ENCODE measurements around the gene UMPS. TPM values are rescaled to one million over a fixed set of nuclear protein-coding genes. Genes with fewer than 3 reads are reported as not detected.
A peak's percentile ranks its signal among the peaks of the same experiment; 100 is the strongest.

UMPS gene
- 55.5 and 84.5 TPM in 2 replicates for total RNA-seq (2014; rRNA removed; shearing (Covaris generic))

DNA sequence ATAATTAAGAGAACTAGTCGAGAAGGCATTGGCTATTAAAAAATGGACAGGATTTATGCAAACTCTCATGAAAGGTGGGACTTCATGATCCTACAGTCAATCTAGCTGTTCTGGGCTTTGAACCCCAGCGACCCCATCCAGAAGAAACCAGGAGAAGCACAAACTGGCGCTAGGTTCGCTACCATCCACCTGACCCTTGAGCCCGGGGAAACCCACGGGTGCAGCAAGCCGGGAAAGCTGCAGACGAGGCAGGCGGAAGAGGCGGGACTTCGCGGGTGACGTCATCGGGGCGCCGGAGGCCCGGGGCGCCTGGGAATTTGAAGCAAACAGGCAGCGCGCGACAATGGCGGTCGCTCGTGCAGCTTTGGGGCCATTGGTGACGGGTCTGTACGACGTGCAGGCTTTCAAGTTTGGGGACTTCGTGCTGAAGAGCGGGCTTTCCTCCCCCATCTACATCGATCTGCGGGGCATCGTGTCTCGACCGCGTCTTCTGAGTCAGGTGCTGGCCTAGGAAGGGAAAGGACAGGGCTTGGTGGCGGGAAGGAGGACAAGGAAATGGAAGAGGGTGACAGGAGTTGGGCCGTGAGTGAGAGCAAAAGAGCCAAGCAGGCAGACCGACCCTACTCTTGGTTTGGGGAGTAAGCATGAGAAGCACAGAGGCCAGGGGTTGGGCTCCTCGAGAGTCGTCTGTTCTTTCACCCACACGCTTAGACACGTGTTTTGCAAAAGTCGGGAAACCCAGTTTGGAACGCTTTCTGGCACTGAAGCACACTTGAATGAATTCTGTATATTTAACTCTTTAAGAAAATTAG lies at the start of gene UMPS:
UMPS (plus strand) TSS at position 324 of the 812 bp plus-strand sequence; CDS start at position 344, 20 bp downstream.
- DNase-seq (ENCODE audit: low spot score): peak; percentile 75

DNA sequence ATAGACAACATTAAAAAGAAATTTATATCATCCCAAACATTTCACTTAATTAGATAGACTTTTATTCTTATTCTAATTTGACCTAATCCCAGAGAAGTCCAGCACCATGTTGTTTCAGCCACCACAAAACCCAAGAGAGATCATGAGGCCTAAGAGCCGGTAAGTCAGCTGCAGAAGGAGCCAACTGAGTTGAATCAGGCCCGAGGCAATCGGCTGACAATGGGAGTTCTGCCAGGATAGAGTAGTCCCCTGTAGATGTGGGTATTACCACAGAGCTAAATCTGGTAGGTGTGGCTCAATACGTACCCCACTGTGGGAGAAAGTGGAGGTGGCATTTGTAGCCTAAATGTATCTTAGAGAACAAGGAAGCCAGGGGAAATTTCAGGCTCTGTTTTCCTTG lies 49.7 kb upstream of the UMPS start:
- no peak for DNase-seq (ENCODE audit: low spot score)

DNA sequence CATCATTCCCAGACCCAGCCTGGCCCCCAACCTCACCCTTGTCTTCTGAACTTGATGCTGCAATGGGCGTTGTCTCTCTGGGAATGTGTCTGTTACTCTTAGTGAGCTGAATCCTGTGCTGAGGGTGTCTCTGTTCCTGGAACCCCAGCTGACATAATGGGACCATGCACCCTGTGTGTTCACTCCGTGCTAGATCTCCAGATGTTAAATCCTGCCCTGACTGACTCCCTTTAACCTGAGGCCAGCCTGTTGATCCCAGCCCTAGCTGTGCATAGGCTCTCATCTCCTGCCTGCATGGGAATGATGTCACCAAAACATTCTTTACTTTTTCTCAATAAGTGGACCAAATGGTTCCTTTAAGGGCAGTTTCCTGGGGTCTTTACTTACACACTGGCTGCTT lies 48.0 kb upstream of the UMPS start:
- no peak for DNase-seq (ENCODE audit: low spot score)

DNA sequence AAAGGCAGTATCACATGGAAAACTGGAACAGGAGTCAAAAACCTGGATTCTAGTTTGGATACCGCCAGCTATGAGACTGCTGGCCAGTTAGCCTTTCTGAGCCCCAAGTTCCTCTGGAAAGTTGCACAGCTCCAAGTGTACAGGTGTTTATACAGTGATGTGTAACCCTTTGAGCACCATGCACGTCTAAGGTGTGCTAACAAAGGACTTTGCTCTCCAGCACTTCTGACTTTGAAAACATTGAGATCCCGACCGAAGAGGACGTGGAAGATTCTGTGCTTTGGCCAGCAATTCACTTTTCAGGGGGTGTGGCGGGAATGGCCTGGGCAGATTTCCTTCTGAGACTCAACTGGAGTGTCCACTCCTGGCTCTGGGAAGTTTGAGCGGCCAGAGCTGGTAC lies 45.8 kb upstream of the UMPS start:
- DNase-seq (ENCODE audit: low spot score): no peak

DNA sequence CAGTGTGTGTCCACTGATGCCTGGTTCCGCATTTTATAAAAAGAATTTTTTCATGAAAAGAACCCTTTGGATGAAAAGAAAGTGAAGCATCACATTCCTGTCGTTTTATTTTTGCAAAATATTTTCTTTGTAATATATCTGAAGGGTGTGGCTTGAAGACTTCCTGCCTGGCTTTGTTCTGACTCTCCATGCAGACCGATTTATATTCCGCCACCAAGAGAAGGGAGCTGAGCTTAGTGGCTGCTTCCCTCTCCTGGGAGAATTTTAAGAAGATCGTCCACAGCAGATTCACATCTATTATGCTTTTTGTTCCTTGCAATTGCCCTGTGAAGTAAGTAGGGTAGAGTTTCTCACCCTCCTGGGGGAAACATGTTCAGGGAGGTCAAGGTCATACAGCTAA lies 45.2 kb upstream of the UMPS start:
- DNase-seq (ENCODE audit: low spot score): no peak

DNA sequence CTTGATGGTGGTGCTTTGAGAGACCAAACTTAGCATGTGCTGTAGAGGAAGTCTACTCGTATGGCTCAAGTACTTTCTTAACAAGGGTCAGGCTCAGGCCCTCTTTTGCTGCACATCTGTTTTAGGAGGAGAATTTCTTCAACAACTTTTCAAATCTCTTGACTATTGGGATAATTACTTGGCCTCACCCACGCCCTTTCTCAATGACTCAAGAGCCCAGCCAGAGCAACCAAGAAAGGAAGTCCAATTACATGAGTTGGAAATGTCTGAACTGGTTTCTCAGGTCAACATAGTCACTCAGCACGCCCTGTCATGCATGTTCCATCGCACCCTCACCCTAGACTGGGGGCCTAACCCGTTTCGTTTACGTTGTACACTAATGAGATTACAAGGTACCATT lies 44.8 kb upstream of the UMPS start:
- DNase-seq (ENCODE audit: low spot score): no peak

DNA sequence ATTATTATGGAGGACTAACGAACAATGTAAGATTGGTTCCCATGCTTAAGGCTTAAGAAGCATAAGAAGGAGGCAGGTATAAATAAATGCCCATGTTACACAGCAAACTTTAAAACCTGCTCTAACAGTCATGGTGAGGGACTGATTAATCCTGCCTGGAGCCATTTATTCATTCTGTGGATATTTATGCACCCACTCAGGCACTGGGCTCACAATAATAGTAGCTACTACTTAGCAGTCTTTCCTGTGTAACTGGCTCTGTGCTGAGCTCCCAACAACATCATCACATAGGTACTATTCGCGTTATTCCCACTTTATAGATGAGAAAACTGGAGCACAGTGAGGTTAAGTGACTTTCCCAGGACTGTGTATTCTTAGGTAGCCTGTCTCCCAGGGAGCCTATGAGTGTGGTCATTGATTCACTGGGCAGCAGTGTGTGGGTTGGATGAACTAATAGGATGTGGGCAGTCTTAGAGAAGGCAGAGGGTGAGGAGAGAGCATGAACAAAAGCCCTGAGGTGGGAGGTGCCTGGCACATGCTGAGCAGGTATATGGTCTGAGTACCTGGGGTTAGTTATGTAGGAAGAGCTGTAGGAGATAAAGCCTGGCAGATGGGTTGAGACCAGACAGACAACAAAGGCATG lies 44.1 kb upstream of the UMPS start:
- no peak for DNase-seq (ENCODE audit: low spot score)

DNA sequence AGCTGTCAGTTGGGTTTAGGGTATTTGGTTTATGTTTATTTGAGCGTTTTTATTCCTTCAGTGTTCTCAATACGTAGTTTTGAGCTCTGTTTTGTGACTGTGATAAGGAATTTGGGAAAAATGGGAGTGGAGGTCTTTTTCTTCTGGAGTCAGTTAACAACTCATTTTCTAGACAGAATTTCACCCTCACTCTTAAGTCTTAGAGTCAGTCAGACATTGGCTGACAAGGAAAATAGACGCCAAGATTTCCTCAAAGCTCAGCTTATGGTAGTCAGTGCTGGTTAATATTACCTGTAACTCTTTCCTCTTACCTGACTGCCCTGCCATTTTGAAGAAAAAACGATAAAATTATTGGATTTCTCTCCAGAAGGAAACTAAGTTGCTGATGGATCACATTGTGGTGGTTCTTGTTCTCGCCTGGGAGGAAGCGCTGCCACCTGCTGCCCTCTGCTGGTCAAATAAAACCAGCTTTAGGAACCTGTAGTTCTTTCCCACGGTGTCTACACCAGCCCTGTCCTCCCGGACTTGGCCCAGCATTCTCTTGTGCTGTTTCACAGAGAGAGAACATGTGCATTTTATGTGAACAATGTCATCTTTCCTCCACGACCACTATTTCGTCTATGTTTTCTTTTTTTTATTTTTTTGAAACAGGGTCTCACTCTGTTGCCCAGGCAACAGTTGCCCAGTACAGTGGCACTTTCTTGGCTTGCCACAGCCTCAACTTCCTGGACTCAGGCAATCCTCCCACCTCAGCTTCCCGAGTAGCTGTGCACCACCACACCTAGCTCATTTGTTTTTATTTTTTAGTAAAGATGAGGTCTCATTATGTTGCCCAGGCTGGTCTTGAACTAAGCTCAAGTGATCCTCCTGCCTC lies 41.4 kb upstream of the UMPS start:
- peak; percentile 82 for DNase-seq (ENCODE audit: low spot score)

DNA sequence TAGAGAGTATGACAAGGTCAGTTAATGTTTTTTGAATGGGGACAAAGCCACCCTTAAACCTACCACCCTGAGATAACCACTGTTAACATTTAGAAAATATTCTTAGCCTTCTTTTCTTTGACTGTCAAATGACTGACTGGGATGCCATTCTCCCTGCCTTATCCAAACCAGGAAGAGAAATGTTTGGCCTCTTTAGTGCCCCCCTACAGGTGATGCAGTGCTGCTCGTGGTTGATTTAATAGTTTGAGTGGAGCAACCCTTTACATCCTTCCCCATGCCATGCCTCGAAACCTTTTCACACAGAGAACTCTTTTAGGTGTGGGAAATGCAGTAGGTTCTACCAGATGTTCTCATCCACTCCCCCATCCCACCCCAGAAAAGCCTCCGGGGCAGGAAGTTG lies 38.7 kb upstream of the UMPS start:
- no peak for DNase-seq (ENCODE audit: low spot score)

DNA sequence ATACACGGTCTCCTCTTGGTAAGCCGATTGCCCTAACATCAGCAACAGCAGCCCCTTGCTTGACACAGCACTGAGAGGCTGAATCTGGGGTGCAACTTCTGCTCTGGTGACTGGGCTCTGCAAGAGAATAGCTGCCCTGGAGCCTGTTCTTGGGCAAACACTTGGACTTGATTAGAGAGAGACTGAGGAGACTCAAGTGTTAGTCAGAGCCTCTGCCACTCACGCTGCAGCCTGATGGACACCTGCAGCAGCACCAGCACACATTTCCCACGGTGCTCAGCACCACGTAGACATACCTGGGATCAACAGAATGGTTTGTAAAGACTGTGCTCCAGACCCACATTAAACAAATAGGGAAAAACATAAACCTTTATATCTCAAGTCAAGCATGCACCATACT lies 35.8 kb upstream of the UMPS start:
- DNase-seq (ENCODE audit: low spot score): no peak

DNA sequence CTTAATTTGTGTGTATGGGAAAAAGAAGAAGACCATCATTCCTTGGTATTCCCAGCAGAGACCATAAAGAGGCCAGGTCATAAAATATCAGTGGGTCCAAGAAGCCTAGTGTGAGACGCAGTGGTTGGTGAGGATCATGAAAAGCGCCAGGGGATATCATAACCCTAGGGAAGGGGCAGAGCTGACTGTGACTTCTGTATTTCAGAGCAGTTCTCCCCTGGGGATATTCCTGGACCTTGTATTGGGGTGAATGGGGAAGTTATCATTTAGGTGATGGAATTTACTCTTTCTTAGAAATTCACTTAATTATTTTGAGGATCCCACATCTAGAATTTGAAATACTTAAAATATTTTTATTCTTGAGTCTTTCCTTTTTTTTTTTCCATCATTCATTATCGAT lies 34.9 kb upstream of the UMPS start:
- DNase-seq (ENCODE audit: low spot score): no peak

DNA sequence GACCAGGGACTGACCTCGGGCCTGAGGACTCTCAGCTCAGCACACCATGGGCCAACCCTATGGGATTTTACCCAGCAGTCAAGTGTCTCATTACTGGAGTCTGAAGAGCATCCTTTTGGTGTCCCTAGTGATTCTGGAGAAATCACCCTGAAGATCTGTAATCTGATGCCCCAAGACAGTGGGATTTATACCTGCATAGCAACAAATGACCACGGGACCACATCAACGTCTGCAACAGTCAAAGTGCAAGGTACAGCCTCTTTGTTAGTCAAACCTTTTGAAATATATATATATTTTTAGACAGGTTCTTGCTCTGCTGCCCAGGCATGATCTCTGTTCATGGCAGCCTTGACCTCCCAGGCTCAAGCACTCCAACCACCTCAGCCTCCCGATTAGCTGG lies 34.2 kb upstream of the UMPS start:
- DNase-seq (ENCODE audit: low spot score): no peak

DNA sequence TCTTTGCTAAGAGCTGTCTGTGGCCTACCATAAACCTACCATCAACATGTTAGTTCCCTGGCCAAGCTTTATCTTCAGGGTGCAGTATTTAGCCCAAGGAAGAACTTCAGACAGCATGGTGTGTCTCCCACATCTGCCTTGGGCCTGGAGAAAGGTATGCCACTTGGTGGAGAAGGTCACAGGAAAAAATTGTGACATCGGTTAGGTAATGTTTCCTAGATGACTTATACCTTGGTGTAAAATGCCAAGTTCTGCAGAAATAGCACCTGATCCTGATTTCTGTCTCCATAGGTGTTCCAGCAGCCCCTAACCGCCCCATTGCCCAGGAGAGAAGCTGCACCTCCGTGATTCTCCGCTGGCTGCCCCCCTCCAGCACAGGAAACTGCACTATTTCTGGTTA lies 33.0 kb upstream of the UMPS start:
- no peak for DNase-seq (ENCODE audit: low spot score)

DNA sequence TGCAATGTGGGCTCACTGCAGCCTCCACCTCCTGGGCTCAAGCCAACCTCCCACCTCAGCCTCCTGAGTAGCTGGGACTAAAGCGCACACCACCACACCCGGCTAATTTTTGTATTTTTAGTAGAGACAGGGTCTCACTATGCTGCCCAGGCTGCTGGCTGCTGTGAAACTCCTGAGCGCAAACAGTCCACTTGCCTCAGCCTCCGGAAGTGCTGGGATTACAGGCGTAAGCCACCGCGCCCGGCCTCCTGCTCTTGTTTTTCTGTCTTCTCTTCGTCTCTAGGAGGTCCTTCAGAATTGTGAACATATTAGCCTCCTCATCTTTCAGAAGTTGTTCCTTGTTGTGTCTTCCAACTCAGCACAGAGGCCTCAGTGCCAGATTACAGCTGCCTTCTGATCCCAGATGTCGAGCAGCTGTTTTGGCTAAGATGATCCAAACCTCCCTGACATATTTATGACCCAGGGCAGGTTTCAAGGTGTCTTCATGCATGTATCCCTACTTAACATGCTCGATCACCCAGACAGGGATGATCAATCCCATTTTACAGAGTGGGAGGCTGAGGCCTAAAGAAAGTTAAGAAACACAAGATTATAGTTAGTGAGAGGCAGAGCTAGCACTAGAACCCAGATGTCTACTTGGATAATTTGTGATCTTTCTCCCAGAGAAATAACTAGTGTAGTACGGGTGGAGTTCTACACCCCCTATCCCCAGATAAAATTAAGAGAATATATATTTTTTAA lies 32.1 kb upstream of the UMPS start:
- no peak for DNase-seq (ENCODE audit: low spot score)

DNA sequence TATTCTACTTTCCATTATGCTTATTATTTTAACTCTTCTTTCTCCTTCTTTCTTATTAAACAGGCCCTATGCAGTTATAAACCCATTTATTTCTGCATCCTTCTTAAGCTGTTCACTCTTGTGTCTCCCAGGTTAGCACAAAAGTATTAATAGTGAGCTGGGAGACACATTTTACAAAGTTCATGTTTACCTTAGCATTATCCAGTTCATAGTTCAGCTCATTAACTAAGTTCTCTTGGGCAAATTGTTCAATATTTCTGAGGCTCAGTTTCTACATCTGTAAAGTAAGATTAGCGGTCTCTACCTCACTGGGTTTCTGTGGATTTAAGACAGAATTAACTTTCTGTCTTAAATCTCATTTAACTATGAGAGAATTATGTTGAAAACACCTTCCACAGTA lies 31.2 kb upstream of the UMPS start:
- DNase-seq (ENCODE audit: low spot score): no peak

DNA sequence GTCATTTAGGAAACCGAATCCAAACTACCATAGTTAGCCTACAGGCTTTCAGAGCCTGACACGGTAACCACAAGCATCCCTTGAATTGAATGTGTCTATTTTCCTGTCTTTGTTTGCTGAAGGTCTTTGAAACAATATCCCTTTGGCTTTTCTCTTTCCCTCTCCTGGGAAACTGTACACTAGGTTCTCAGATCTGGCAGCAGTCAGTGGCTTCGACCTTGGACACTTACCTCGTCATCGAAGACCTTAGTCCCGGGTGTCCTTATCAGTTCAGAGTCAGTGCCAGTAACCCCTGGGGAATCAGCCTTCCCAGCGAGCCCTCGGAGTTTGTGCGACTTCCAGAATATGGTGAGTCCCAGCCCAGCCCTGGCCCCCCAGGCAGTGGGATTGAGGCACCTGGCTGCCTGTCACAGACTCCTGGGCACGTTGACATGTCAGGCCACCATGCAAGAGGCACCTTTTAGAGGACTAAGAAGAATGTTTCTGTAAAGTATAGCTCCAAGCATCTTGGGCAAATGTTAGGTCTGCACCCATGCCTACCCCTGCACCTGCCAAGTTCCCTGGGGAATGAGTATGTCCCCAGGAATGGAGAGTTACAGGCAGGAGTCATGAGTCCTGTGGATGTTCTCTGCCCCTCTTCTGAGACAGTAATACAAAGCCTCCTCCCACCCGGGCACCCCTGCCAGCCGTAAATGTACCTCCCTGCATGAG lies 30.4 kb upstream of the UMPS start:
- DNase-seq (ENCODE audit: low spot score): no peak

DNA sequence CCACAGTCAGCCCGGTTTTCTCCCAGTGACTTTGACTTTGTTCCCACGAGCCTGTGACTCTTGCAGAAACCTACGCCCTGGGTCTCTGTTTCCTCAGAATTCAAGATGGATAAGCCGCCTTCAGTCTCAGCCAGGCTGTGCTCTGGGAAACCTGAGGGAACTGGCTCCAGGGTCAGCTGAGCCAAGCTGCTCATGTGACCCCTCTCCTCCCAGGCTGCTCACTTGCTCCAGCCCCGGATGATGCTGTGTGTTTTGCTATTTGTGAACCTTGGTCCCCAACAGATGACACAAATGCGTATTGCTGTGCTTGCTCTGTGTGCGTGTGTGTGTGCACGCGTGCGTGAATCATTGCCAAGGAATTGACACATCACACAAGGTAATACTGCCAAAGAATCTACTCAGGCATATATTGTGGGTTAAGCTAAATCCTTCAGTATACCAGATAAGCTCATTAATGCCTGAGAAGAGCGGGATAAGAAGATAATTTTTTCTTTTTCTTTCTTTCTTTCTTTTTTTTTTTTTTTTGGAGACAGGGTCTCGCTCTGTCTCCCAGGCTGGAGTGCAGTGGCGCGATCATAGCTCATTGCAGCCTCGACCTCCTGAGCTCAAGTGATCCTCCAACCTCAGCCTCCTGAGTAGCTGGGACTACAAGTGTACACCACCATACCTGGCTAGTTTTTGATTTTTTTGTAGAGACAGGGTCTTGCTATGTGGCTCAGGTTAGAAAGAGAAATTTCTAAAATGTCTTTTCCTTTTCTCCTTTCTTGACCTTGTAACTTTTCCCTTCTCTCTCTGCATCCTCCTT lies 29.2 kb upstream of the UMPS start:
- no peak for DNase-seq (ENCODE audit: low spot score)

DNA sequence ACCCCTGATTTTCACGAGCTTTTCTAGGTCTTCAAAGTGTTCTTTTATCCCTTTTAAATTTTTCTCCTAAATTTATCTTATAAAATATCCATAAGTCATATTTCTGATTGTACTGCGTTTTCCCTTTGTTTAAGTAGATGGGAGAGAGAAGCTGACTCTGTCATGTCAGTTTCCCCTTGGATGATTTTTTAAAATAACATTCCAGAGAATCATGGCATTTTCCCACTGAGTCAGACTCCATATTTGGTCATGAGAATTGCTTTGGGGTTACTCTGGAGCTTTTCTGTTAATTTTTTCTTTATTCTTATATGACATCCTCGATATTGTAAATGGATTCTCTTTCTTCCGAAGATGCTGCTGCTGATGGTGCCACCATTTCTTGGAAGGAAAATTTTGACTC lies 28.6 kb upstream of the UMPS start:
- peak; percentile 68 for DNase-seq (ENCODE audit: low spot score)

DNA sequence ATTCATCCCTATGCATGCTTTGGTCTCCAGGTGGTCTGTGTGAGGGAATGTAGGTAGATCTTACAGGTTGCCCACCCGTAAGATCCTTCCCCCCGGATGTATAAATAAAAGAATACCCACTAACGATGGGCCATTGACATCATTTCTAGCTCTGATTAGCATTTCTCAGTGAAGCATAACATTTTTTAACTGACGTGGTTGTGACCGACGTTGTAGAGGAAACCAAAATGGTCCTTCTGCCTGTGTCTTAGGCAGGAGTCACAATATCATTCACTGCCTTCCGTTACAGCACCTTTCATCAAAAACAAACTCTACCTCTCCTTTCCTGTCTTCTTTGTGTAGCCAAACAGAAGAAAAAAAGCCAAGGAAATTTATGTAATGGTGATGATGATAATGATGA lies 27.3 kb upstream of the UMPS start:
- DNase-seq (ENCODE audit: low spot score): no peak

DNA sequence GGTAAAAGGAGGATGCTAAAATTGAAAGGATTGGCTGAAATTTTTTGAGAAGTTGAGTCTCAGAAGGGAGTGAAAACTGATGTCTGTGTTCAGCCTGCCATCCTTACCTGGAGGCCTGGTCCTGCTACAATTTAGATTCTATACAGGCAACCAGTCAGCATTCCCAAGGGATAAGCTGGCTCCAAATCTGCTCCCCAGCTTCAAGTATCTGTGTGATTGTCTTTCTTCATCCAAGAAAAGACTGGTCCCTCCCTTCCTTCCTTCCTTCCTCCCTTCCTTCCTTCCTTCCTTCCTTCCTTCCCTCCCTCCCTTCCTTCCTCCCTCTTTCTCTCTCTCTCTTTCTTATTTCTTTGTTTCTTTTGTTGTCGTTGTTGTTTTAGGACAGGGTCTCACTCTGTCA lies 24.7 kb upstream of the UMPS start:
- DNase-seq (ENCODE audit: low spot score): no peak
